K562 (cell line): ENCODE measurements around the gene FANCD2OS. TPM values are rescaled to one million over a fixed set of nuclear protein-coding genes. Genes with fewer than 3 reads are reported as not detected.

Source experiments
- ARID1B ChIP-seq: fragments of 450-650 bp; IDR thresholded peaks from 2 replicates; pipeline ENCODE4 v1.6.1; 2016; ENCODE audit warnings: antibody characterized with exemption, mild to moderate bottlenecking, inconsistent platforms
- SETDB1 ChIP-seq: IDR thresholded peaks from one replicate; pipeline ENCODE4 v1.6.1; 2012; ENCODE audit warnings: low read length, control low read depth, inconsistent platforms
- SP1 ChIP-seq: sonication (generic); formaldehyde crosslinking; IDR thresholded peaks from 2 replicates; pipeline ENCODE4 v1.8.1; 2022; ENCODE audit warnings: mild to moderate bottlenecking, missing genetic modification reagents
- ZNF24 ChIP-seq: fragments of 450-650 bp; IDR thresholded peaks from 2 replicates; pipeline ENCODE4 v1.6.1; 2016
- ZNF347 ChIP-seq: fragments of 450-650 bp; formaldehyde crosslinking; IDR thresholded peaks from 2 replicates; pipeline ENCODE4 v1.4.0; 2020; ENCODE audit warnings: low read depth, mild to moderate bottlenecking, moderate library complexity
- ZNF699 ChIP-seq: fragments of 250-450 bp; sonication (Bioruptor Pico); IDR thresholded peaks from 2 replicates; pipeline ENCODE4 v1.8.0; 2021; ENCODE audit warnings: mild to moderate bottlenecking, moderate library complexity; ENCODE audit not compliant: insufficient replicate concordance
- polyA plus RNA-seq, 8 experiments: library from polyadenylated mRNA; depleted of rRNA in 4 of 8; stranded (reverse) in 5 of 8; unstranded in 3 of 8; fragments of >200 nt; fragmentation: Nextera tagmentation in 2 of 8; fragmentation: Illumina TruSeq in 1 of 8; extraction: Ambion mirVana in 2 of 8; extraction: Trizol in 1 of 8; gene quantifications; 2 replicates each; pipeline versions ENCODE4 v1.2.1 to v1.2.3, GENCODE V29; 2011 to 2014; ENCODE audit warnings: inconsistent platforms in 1 of 8, missing spikeins in 1 of 8
- total RNA-seq, 7 experiments: library from RNA; depleted of rRNA in 6 of 7; stranded (reverse); fragments of >200 nt in 6 of 7; fragmentation: Illumina TruSeq in 2 of 7; extraction: Trizol in 2 of 7; gene quantifications; 2 replicates each; pipeline versions ENCODE4 v1.2.1 to v1.2.3, GENCODE V29; 2011 to 2021; ENCODE audit warnings: low replicate concordance in 1 of 7
- TF ChIP-seq, protein P1 (sequence below): fragments of 200-600 bp; sonication (generic); IDR thresholded peaks from one replicate; pipeline ENCODE4 v1.6.1; 2012; ENCODE audit warnings: mild to moderate bottlenecking, low read depth, low read length, inconsistent platforms
- TF ChIP-seq, protein P2 (sequence below): fragments of 250-450 bp; sonication (Bioruptor Pico); IDR thresholded peaks from 2 replicates; pipeline ENCODE4 v1.8.0; 2021; ENCODE audit warnings: borderline replicate concordance, mild to moderate bottlenecking, moderate library complexity; ENCODE audit not compliant: poor library complexity, severe bottlenecking
- TF ChIP-seq, protein P3 (sequence below): fragments of 450-650 bp; IDR thresholded peaks from 2 replicates; pipeline ENCODE4 v1.6.1; 2016
- TF ChIP-seq, protein P4 (sequence below): fragments of 250-450 bp; sonication (Bioruptor Pico); IDR thresholded peaks from 2 replicates; pipeline ENCODE4 v1.8.0; 2021; ENCODE audit warnings: mild to moderate bottlenecking, moderate library complexity
- TF ChIP-seq, protein P5 (sequence below): sonication (generic); formaldehyde crosslinking; IDR thresholded peaks from 2 replicates; pipeline ENCODE4 v1.8.1; 2023; ENCODE audit warnings: mild to moderate bottlenecking, missing genetic modification reagents

FANCD2OS gene
- total and polyA plus RNA-seq, 9 of the 15 experiments (the other 6 are each of a cell fraction or from before 2014, with no cell fraction given), result not detected

DNA sequence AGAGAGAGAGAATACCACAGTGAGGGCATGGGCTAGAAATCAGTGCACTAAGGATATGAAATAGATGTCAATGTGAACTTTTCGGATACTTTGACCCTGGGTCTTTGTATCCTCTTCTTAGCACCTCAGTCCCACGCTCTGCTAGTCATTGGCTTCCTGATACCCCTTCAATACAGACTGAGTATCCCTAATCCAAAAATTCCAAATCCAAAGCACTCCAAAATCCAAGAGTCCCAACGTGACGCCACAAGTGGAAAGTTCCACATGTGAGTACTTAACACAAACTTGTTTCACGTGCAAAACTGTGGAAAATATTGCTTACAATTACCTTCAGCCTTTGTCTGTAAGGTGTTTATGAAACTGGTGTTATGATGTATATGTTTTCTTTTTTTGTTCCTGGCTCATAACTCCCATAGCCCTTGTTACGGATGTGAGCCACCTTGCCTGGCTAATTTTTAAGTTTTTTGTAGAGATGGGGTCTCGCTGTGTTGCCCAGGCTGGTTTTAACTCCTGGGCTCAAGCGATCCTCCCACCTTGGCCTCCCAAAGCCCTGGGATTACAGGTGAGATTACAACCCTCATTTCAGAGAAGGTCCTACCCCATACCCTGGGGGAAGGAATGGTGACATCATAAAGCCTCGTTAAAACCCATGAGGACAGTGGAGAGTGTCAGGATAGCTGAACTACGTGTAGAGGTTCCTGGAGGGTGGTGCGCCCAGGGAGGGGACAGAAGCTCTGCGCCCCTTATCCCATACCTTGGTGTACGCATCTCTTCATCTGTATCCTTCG, 46.5 kb upstream of the FANCD2OS start (continued):
- TF ChIP-seq, protein P1, sequence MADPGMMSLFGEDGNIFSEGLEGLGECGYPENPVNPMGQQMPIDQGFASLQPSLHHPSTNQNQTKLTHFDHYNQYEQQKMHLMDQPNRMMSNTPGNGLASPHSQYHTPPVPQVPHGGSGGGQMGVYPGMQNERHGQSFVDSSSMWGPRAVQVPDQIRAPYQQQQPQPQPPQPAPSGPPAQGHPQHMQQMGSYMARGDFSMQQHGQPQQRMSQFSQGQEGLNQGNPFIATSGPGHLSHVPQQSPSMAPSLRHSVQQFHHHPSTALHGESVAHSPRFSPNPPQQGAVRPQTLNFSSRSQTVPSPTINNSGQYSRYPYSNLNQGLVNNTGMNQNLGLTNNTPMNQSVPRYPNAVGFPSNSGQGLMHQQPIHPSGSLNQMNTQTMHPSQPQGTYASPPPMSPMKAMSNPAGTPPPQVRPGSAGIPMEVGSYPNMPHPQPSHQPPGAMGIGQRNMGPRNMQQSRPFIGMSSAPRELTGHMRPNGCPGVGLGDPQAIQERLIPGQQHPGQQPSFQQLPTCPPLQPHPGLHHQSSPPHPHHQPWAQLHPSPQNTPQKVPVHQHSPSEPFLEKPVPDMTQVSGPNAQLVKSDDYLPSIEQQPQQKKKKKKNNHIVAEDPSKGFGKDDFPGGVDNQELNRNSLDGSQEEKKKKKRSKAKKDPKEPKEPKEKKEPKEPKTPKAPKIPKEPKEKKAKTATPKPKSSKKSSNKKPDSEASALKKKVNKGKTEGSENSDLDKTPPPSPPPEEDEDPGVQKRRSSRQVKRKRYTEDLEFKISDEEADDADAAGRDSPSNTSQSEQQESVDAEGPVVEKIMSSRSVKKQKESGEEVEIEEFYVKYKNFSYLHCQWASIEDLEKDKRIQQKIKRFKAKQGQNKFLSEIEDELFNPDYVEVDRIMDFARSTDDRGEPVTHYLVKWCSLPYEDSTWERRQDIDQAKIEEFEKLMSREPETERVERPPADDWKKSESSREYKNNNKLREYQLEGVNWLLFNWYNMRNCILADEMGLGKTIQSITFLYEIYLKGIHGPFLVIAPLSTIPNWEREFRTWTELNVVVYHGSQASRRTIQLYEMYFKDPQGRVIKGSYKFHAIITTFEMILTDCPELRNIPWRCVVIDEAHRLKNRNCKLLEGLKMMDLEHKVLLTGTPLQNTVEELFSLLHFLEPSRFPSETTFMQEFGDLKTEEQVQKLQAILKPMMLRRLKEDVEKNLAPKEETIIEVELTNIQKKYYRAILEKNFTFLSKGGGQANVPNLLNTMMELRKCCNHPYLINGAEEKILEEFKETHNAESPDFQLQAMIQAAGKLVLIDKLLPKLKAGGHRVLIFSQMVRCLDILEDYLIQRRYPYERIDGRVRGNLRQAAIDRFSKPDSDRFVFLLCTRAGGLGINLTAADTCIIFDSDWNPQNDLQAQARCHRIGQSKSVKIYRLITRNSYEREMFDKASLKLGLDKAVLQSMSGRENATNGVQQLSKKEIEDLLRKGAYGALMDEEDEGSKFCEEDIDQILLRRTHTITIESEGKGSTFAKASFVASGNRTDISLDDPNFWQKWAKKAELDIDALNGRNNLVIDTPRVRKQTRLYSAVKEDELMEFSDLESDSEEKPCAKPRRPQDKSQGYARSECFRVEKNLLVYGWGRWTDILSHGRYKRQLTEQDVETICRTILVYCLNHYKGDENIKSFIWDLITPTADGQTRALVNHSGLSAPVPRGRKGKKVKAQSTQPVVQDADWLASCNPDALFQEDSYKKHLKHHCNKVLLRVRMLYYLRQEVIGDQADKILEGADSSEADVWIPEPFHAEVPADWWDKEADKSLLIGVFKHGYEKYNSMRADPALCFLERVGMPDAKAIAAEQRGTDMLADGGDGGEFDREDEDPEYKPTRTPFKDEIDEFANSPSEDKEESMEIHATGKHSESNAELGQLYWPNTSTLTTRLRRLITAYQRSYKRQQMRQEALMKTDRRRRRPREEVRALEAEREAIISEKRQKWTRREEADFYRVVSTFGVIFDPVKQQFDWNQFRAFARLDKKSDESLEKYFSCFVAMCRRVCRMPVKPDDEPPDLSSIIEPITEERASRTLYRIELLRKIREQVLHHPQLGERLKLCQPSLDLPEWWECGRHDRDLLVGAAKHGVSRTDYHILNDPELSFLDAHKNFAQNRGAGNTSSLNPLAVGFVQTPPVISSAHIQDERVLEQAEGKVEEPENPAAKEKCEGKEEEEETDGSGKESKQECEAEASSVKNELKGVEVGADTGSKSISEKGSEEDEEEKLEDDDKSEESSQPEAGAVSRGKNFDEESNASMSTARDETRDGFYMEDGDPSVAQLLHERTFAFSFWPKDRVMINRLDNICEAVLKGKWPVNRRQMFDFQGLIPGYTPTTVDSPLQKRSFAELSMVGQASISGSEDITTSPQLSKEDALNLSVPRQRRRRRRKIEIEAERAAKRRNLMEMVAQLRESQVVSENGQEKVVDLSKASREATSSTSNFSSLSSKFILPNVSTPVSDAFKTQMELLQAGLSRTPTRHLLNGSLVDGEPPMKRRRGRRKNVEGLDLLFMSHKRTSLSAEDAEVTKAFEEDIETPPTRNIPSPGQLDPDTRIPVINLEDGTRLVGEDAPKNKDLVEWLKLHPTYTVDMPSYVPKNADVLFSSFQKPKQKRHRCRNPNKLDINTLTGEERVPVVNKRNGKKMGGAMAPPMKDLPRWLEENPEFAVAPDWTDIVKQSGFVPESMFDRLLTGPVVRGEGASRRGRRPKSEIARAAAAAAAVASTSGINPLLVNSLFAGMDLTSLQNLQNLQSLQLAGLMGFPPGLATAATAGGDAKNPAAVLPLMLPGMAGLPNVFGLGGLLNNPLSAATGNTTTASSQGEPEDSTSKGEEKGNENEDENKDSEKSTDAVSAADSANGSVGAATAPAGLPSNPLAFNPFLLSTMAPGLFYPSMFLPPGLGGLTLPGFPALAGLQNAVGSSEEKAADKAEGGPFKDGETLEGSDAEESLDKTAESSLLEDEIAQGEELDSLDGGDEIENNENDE, result no peak
- TF ChIP-seq, protein P2, sequence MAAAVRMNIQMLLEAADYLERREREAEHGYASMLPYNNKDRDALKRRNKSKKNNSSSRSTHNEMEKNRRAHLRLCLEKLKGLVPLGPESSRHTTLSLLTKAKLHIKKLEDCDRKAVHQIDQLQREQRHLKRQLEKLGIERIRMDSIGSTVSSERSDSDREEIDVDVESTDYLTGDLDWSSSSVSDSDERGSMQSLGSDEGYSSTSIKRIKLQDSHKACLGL (CRISPR knock-in tag), result no peak
- no peak for TF ChIP-seq ZNF699 (CRISPR knock-in tag)
- TF ChIP-seq SP1 (CRISPR knock-in tag), result no peak
- TF ChIP-seq, protein P3, sequence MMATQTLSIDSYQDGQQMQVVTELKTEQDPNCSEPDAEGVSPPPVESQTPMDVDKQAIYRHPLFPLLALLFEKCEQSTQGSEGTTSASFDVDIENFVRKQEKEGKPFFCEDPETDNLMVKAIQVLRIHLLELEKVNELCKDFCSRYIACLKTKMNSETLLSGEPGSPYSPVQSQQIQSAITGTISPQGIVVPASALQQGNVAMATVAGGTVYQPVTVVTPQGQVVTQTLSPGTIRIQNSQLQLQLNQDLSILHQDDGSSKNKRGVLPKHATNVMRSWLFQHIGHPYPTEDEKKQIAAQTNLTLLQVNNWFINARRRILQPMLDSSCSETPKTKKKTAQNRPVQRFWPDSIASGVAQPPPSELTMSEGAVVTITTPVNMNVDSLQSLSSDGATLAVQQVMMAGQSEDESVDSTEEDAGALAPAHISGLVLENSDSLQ, result no peak
- TF ChIP-seq, protein P4, sequence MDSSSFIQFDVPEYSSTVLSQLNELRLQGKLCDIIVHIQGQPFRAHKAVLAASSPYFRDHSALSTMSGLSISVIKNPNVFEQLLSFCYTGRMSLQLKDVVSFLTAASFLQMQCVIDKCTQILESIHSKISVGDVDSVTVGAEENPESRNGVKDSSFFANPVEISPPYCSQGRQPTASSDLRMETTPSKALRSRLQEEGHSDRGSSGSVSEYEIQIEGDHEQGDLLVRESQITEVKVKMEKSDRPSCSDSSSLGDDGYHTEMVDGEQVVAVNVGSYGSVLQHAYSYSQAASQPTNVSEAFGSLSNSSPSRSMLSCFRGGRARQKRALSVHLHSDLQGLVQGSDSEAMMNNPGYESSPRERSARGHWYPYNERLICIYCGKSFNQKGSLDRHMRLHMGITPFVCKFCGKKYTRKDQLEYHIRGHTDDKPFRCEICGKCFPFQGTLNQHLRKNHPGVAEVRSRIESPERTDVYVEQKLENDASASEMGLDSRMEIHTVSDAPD (CRISPR knock-in tag), result no peak
- TF ChIP-seq, protein P5, sequence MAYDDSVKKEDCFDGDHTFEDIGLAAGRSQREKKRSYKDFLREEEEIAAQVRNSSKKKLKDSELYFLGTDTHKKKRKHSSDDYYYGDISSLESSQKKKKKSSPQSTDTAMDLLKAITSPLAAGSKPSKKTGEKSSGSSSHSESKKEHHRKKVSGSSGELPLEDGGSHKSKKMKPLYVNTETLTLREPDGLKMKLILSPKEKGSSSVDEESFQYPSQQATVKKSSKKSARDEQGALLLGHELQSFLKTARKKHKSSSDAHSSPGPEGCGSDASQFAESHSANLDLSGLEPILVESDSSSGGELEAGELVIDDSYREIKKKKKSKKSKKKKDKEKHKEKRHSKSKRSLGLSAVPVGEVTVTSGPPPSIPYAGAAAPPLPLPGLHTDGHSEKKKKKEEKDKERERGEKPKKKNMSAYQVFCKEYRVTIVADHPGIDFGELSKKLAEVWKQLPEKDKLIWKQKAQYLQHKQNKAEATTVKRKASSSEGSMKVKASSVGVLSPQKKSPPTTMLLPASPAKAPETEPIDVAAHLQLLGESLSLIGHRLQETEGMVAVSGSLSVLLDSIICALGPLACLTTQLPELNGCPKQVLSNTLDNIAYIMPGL (CRISPR knock-in tag), result no peak
- TF ChIP-seq ZNF347 (CRISPR knock-in tag), result no peak
- no peak for TF ChIP-seq ARID1B
- no peak for TF ChIP-seq SETDB1
- no peak for TF ChIP-seq ZNF24
